ENCODE results near the gene ACTN2.

Gene ACTN2

GRCh38 chr1:236691348-236691747 lies 5.0 kb downstream of the ACTN2 start:
- DNase-seq (ENCODE audit: low spot score), result no peak

DNA sequence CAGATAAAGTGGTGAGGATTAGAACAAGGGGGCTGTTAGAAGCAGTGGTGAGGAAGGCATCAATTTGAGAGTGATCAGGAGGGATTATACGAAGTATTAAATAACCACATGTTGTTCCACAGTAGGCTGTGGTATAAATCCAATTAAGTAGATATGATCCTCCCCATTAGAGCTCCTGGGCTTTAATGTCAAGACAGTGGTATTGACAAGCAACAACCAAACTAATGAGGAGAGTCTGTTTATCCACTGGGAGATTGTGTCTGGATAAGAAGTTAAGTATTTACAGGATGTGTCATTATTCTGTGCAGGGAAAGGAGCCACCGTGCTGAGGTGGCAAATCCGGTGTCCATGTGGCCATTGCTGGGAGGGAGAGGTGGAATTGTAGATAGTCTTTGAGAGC lies 5.8 kb downstream of the ACTN2 start:
- no peak for DNase-seq (ENCODE audit: low spot score)

GRCh38 chr1:236692742-236693141 lies 6.4 kb downstream of the ACTN2 start:
- DNase-seq (ENCODE audit: low spot score), result no peak

GRCh38 chr1:236699366-236699765 lies 13.1 kb downstream of the ACTN2 start:
- no peak for DNase-seq (ENCODE audit: low spot score)

- DNase-seq (ENCODE audit: low spot score), result no peak
Observed at GRCh38 chr1:236700903-236701302, 14.6 kb downstream of the ACTN2 start.

DNA sequence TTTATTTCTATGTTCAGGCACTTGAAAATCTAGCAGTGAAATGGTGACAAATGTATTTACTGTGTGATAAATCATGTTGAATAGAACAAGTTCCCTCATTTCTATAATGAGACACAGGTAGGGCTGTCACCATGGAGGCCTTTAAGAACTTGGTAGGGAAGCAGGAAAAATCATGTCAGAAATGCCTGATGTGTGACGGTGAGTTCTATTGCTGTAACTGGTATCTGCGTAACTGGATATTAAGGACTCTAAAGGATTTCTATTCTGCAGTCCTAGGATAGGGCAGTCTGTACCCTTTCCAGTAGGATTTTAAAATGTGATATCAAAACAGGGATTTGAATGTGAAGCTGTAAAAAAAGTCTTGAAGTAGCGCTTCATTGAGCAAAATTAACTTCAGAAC lies 15.5 kb downstream of the ACTN2 start:
- no peak for DNase-seq (ENCODE audit: low spot score)

DNA sequence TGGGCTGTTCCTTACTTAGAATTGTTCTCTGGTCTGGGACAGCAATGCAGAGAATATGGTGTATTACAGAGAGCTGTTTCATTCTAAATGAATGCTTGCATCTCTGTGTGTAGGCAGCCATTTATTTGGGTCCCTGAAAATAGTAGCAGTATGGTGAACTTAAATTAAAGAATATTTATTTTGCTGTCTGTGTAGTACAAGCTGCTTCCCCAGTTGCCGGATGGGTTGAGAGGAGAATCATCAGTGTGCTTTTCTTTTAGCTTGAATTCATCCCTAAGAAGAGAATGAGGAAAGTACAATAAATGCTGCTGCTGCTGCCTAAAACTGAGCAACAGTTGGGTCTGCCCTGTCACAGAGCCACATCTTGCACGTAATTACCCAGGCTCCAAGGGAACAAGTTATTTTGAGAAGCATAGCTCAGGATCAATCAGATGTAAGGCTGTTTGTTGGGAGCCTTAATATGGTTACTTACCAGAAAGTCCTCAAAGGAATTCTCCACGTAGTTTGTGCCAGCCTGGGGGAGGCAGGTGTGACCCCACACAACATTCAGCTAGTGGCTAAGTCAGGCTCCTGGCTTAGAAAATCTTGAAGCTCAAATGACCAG lies 16.6 kb downstream of the ACTN2 start:
- no peak for DNase-seq (ENCODE audit: low spot score)

DNA sequence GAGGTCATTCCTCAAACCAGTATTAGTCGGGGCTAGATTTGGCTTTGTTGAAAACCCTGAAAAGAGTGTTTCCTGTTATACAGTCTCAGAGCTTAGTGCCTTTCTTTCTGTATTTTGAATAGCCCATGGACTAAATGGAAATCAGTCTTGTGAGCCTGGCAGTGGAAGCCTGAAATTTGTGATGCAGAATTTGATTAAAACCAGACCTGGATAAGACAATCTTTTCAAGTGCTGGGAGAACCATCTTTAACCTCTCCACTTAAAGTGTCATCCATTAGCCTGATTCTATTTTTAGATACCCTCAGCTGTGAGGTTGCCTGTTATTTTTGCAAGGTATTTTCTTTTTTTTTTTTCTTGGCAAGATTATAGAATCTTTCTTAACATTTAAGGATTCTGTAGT lies 19.5 kb downstream of the ACTN2 start:
- DNase-seq (ENCODE audit: low spot score), result no peak

DNA sequence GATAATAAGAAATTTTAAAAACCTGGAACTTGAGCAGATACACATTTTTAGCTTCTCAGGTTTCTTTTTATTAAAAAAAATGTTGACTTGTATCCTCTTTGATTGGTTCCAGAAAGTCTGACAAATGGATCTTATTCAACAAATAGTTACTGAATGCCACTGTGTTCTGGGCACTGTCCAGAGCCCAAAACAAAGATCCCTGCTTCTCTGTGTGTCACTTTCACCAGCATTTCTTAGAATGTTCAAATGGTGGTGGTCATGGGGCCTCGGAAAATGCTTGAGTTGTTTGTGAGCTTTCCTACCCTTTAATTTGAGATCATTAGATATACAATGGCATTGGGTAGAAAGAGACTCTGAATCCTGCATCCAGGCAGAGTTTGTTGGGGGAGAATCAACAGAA lies 19.9 kb downstream of the ACTN2 start:
- DNase-seq (ENCODE audit: low spot score), result no peak

DNA sequence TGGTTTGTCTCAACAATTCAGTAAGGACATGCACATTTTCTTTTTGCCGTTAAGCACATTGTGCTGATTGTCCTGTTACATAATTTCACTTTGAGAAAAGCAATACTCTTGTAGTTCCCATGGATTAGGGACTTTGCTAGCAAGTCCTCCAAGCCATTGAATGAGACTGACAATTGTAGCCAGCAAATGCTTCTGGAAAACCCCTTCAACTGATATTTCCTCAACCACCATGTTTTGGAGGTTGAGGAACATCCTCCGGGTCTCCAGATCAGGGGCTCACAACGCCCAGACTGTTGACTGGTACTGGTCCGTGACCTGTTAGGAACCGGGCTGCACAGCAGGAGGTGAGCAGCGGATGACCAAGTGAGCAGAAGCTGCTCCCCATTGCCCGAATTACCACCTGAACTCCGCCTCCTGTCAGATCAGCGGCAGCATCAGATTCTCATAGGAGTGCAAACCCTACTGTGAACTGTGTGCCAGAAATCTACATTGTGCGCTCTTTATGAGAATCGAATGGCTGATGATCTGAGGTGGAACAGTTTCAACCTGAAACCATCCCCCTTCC lies 24.1 kb downstream of the ACTN2 start:
- no peak for DNase-seq (ENCODE audit: low spot score)

DNA sequence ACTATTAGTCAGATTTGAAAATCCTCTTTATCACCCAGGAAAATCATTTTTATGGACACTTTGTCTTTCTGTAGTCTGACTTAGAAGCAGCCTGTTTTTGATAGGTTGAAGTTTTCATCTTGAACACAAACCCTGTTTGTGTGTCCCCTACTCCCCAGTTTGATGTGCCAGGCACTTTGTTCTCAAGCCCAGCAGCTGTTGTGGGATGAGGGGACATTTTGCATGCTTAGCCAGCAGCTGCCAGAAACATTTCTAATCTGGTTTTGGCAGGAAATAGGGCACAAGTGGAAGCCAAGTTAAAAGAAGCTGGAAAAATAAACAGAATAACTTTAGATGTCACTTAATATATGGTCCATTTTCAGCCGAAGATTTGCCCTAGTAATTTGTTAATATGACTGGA lies 29.9 kb downstream of the ACTN2 start:
- no peak for DNase-seq (ENCODE audit: low spot score)

GRCh38 chr1:236717811-236718210 lies 31.5 kb downstream of the ACTN2 start:
- DNase-seq (ENCODE audit: low spot score), result no peak

DNA sequence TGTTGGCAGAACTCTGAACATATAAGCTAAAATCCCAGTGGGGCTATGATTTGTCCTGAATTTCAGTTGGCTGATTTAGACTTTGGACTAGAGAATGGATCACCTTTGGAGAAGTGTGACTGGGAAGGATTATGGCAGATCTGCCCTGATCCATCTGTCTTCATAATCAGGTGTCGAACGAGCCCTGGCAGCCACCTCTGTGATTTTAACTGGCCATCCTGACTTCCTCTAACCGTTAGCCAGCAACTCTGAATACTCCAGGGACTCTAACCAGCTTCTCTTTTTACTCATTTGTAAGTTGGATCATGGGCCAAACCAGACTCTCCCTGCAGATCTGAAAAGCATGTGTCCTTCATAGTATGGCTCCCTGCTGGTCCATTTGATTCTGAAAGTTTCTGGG lies 32.0 kb downstream of the ACTN2 start:
- DNase-seq (ENCODE audit: low spot score), result no peak

DNA sequence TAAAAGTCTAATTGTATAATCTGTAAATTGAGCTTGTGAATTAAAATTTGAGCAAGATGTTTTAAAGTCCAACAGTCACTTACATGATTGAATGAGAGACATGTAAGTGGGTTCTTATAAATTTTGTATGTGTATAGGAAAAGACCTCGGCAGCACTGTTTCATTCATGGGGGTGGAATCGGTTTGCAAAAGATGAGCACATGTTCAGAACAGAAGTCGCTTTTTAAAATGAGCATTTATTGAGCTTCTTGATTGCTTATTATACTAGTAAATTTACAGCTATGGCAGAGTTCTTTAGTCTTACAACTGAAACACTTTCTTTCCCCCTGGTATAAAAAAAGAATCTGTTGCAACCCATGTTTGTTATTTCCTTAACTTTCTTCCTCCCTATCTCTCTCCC lies 33.9 kb downstream of the ACTN2 start:
- no peak for DNase-seq (ENCODE audit: low spot score)

DNA sequence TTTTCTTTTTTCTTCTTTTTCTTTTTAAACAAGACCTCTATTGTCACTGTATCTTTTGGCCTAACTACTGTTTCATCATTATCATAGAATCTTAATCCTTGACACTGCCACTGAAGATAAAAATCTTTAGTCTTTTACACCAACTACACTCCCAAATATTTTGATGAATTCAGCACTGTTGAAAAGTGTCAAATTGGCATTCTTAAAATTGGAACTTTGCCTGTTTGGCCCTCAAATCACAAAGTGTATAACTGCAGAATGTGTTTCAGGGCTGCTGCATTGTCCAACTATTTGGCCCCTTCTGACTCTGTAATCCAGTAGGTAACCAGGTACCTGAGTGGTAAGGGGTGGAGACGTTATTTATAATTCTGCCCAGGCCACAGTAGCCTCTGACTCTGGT lies 34.3 kb downstream of the ACTN2 start:
- DNase-seq (ENCODE audit: low spot score), result no peak

- DNase-seq (ENCODE audit: low spot score), result no peak
Observed at GRCh38 chr1:236724049-236724448, 37.8 kb downstream of the ACTN2 start.

- no peak for DNase-seq (ENCODE audit: low spot score)
Observed at GRCh38 chr1:236724506-236724905, 38.2 kb downstream of the ACTN2 start.

GRCh38 chr1:236725668-236726067 lies 39.4 kb downstream of the ACTN2 start:
- DNase-seq (ENCODE audit: low spot score), result no peak

- no peak for DNase-seq (ENCODE audit: low spot score)
Observed at GRCh38 chr1:236727521-236727920, 41.2 kb downstream of the ACTN2 start.

DNA sequence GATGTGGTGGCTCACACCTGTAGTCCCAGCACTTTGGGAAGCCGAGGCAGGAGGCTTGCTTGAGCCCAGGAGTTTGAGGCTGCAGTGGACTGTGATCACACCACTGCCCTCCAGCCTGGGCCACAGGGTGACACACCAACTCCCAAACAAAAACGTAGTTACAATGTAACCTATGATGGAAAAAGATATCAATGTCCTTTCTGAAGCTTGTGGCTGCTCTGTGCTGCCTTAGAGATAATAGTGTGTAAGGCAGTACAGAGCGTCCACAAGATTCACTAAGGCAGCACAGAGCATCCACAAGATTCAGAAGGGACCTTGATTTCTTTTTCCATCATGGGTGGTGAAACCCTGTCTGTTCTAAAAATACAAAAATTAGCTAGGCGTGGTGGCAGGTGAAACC lies 42.5 kb downstream of the ACTN2 start:
- no peak for DNase-seq (ENCODE audit: low spot score)

DNA sequence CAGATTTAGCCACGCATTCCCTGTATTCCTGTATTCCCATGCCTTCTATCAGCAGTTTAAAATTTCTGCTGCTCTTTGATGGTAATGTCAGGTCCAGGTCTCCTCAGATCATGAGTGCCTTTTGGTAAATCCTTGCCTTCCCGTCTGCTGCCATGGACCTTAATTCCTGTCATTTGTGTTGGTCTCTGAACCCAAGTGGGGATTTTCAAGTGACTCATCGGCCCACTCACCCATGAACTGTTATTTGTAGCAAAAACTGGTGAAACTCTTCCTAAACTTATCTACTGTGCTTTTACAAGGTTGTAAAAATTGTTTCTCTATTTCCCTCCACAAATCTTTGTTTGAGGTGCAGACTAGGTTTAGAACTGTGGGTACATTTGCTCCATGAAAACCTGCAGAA lies 47.4 kb downstream of the ACTN2 start:
- no peak for DNase-seq (ENCODE audit: low spot score)

GRCh38 chr1:236734141-236734765 lies 48.0 kb downstream of the ACTN2 start:
- DNase-seq (ENCODE audit: low spot score), result no peak

DNA sequence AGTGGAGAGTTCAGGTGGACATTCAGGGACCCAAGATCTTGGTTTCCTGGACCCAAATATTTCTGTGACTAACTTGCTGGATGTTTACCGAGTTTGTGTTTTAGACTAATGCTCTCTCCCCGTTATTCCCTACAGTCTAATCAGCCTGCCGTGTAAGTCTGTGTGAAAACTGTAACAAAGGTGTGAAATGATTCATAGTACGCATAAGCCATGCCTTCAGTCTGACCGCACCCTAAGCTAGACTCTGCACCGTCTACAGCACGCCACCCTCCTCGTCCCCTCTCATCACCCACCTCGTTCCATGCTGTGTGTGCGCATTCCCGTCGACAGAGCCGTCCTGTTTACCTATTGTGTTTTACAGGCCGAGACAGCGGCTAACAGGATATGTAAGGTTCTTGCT lies 50.5 kb downstream of the ACTN2 start:
- no peak for DNase-seq (ENCODE audit: low spot score)

GRCh38 chr1:236741753-236742152 lies 55.5 kb downstream of the ACTN2 start:
- DNase-seq (ENCODE audit: low spot score), result no peak

All from left forelimb (tissue), 1 donor.